SW 1271 (cell line): ENCODE data around the gene SH3GL2.
"Not testable (repeated sequence)": the region's sequence is repeated elsewhere in the genome, so short reads cannot be mapped to it uniquely, and the experiment has no call there.

Experiments
- DNase-seq, 2 experiments: peaks; one replicate each; lab custom pipeline; 2025; lab: John Stamatoyannopoulos, UW

Gene SH3GL2

DNA sequence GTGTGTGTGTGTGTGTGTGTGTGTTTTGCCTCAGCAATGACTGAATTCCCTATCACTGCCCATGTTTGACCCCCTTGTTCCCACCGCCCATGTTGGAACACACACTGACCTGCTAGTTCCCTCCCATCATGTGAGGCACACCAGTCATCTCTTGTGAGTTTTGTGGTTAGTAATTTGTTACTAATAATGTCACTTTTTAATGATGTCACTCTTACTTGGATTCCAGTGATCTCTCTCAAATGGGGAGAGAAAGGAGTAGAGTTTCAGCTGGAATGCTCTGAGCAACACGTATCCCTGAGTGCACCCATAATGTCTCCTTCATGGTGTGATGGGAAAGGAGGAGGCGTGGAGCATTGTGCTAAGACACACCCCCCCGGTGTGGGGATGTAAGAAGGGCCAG is 172.6 kb downstream of the SH3GL2 start:
- no peak for DNase-seq

DNA sequence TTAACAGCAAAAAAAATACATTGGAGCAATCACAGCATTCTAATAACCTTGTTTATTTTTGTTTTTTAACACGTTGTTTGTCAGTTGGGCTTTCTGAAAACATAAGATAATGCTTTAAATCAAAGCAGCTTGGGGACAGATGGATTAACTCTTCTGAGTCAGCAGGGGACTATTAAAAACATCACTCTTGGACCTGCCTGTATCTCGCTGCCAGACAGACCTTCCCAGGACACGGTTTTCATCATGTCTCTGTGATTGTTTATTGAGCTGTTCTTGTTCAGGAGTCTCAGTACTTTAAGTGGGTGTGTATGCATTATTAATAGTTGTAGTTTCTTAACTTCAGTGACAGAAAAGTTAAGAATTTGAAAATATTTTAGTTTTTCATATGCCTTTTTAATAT is 173.2 kb downstream of the SH3GL2 start:
- no peak for DNase-seq

DNA sequence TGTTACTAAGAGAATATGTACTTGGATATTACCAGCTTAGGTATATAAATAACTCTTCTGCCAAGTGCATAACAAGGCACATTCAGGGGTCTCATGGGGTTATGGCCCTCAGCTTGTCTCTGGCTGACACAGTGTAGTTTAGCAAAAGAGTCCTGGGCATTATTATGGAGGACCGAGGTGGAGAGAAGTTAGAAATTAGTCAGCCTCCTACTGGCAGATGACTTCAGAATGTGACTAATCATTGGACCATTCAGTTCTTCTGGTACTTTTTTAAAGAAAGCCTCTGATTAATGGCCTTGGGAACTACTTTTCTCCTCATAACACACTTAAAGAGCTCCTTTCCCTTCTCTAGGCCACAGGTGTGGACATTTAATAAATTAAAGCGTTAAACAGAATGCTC is 178.9 kb downstream of the SH3GL2 start:
- no peak for DNase-seq

DNA sequence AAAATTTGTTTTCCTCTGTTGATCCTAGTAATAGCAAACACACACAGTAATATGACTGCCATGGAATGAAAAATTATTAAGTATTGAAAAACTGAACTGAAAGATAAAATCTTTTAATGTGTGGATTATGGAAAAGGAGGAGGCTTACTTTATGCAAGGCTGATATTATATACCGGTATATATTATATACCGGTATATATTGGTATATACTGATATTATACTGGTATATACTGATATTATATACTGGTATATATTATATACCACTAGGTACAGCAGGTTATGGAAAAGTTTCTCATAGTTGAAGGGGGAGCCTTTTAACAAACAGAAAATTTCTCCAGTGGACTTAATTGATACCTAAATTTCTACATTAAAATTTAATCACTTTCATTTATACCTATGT is 181.4 kb downstream of the SH3GL2 start:
- no peak for DNase-seq

DNA sequence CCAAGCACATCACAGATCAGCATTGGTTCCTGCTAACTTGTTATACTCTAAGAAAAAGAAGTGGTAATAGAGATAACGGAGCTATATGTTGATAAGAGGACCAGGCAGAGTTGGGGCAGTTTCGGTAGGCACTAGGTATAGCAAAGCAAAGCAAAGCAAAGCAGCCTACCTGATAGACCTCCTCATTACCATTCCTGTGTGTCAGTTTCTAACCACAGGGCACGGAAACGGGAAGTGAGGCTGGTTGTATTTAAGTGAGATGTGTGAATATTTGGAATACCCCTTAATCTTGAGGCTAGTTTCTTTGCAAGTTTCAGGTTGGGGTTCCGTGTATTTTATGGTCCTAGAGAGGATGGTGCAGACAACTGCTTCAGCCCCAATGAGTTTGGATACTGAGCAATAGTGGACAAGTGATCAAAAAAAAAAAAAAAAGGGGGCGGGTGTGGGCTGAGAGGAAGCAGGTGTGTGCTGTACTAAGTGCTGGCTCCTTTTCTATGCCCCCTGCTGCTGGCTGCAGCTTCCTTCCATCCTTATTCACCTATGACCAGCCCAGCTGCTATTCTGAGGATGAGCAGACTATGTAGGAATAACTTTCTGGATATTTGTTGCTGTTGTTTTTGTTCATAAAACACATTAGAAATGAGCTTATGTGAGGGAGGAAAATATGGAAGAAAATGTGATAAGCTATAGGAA is 183.3 kb downstream of the SH3GL2 start:
- no peak for DNase-seq

DNA sequence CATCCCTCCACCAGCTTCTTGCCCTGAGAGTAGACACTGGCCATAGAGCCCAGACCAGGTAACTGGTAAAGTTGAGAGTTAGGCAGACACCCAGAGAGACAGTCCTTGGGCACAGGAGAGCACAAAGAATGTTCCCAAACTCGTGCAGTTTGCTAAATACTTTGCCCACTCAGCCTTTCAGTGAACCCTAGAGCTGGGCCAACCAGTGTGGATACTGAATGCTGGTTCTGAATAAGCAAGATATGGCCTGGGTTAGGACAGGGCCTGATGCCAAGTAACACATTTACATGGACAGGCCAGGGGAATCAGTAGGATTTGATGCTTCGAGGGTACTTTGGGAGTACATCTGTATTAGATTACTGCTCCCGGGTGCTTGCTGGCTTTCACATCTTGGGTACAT is 185.4 kb downstream of the SH3GL2 start:
- no peak for DNase-seq

DNA sequence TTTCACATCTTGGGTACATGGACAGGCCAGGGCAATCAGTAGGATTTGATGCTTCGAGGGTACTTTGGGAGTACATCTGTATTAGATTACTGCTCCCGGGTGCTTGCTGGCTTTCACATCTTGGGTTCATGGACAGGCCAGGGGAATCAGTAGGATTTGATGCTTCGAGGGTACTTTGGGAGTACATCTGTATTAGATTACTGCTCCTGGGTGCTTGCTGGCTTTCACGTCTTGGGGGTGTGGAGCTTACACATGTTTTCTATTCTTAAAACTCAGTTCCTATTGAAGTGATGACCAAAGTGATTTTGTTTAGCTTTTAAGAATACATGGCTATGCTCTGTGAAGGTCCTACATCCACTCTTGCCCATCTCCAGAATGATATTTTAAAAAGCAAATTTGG is 186.3 kb downstream of the SH3GL2 start:
- DNase-seq = not testable (repeated sequence)

DNA sequence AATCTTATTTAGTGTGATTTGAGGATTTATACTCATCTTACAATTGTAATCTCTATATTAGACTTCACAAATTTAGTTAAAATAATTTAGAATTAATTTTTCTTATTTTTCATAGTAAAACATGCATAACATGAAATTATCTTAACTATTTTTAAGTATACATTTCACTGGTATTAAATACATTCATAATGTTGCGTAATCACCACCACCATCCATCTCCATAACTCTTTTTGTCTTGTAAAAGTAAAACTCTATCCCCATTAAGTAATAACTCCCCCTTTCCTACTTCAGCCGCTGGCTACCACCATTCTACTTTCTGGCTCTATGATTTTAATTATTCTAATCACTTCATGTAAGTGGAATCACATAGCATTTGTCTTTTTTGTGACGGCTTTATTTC is 193.4 kb downstream of the SH3GL2 start:
- no peak for DNase-seq

DNA sequence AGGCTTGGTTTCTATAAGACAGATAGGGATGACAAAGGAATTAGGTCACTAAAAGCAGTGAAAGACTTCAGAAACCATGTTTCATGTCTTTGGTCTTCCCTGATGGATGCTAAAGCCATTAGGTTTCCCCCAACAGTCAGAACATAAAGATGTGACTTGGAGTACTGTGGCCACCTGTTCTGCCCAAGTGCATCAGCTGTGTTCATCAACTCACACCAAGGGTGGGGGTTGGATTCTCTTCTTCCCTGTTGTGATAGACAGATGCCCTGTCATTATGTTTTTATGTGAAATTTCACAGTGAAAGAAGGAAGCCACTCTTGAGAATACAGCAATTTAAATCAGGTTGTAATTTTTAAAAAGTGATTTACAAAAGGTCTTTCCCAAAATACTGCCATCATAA is 196.8 kb downstream of the SH3GL2 start:
- DNase-seq = no peak

DNA sequence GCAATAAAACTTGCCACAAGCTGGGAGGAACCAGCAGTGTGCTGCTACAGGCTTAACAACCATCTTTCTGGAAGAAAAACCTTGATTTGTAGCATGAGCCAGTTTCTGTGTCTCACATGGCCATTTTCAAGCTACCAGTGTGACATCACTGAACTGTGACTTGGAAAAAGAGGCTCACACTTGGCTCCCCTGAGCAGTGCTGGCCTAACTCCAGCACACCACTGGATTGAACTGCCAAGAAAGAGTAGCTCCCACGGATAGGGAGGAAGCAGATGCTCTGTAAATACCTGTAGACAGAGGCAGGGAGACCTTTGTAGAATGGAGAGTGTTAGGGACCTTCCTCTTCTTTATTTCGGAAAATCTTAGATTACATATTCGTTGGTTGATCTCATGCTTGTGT is 197.9 kb downstream of the SH3GL2 start:
- DNase-seq = no peak

DNA sequence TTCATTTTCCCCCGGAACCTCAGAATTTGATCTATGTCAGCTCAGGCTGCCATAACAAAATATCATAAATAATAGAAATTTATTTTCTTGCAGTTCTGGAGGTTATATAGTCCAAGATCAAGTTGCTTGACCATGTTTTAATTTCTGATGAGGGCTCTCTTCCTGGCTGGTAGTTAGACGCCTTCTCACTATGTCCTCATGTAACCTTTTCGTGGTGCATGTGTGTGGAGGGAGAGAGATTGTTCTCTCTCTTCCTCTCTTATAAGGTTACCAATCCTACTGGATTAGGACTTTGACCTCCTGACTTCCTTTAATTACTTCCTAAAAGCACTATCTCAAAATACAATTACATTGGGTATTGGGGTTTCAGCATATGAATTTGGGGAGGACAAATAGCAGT is 198.6 kb downstream of the SH3GL2 start:
- no peak for DNase-seq

DNA sequence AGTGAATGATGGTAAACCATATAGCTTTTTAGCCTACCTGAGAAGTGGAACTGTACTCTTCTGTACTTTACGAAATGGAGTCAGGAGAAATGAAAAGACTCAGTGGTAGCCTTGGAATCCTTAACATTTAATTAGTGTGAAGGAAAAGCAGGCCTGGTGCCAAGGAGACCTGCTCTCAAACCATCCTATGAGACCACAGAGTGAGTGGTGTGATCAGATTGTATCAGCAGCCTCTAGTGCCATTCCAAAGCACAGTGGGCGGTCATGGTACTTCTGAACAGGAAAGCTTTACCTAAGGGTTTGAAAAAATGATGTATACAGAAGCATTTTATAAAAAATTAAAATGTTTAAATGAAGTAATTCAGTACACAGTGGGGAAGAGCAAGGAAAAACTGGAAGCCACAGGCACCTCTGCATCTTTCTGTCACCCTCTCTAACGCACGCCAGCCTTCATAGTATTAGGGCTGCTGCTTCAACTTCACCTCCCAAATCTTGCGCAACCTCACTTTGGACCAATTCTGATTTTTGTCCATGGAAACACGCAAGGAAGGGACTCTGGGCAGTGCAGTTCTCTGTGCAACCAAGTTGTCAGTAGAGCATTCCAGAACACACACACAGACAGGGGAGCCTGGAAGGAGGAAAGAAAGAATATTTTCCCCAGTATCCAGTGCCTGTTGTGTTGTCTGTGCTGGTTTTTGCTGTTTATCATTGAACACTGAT is 203.7 kb downstream of the SH3GL2 start:
- no peak for DNase-seq

DNA sequence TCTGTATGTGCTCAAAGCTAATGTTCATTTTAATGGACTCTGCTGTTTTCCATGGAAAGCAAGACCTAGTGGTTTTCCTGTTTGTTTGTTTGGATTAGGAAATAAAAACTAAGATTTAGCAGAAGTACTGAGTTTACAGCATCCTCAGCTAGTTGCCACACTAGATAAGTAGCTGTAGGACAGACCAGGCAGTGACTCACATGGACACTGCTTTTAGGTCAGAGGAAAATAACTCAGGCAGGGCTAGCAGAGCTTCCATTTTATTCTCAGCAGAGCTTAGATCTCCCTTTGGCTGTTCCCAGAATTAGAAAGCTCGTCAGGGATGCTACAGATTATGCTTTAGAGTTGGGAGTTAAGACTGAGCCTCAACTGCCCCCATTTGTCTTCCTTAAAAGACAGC is 204.4 kb downstream of the SH3GL2 start:
- no peak for DNase-seq

DNA sequence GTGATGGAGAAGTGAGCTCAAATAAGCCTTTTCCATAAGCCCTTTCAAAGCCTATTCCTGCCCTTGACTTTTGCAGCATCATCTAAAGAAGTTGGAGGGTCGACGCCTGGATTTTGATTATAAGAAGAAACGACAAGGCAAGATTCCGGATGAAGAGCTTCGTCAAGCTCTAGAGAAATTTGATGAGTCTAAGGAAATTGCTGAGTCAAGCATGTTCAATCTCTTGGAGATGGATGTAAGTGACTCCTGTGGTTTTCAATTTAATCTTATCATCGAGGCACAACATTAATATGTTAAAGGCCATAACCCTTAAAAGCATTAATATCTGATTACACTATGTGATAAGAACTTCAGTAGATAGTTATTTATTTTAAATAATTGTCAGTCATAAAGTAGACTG is 210.4 kb downstream of the SH3GL2 start:
- no peak for DNase-seq

DNA sequence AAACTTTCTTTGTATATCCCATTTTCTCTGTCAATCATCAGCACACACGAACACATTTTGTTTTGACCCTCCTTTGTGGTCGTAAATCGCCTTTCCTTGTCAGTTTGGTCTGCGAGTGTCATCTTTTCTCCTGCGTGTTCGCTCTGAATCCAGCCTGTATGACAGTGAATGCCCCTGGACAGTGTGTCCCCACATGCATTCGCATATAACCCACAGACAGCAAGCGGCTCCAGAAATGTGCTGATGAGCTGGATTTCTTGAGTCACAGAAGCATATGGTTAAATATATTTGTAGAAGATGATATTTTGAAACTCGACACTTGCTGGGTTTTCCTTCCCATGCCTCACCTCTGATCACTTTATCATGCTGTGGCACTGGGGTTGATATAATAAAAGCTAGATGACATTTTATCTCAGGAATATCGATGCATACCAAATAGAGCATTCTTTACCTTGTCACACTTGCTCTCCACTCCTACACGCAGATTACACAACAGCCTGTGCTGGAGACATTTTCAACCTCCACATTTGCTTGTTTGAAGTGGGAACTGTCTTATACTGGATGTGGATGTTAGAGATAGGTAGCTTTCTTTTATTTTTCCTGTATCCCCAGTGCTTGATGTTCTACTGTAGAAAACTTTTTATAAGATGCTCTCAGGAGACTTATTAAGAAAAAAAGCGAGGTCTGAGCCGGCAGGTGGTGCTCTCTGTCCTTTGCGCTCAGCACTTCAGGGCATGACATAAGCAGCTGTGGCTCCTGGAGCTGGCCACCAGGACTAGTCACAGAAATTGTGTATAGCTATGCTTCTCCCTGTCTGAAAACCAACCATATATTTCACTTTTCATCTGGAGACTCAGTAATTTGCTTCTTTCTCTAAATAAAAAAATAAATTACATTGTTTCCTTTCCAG is 215.1 kb downstream of the SH3GL2 start:
- no peak for DNase-seq

DNA sequence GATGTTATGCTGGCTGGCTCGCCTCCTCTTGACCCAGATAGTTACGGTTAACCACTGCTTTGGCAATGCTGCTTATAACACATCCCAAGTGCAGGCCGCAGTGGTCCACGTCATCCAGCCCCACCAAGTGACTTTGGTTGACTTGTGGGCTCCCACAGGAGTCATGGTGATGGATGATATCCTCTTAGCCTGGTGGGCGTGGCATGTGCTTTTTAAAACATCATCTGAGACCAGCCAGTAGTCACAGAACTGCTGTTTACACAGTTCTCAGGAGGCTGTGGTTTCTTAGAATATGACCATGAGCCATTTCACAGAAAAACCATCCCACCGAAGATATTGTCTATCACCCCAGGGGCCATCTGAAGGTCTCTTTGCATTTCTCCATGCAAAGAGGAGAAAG is 216.9 kb downstream of the SH3GL2 start:
- DNase-seq = no peak

DNA sequence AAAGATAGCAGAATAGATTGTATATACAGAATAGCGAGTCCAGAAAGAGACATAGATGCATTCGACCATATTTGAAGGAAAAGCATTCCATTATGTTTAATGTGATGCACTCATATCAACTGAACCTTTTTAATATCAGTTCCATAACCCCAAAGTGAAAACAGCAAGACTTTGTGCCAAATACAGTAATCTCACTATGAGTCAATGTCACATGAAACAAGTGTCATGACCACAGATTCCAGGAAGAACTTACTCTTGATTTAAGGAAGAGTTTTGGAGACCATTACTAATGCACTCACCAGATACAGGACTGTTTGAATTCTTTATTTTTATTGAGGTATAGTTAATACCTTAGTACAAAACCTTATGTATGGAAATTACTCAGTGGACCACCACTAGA is 220.5 kb downstream of the SH3GL2 start:
- DNase-seq = no peak

DNA sequence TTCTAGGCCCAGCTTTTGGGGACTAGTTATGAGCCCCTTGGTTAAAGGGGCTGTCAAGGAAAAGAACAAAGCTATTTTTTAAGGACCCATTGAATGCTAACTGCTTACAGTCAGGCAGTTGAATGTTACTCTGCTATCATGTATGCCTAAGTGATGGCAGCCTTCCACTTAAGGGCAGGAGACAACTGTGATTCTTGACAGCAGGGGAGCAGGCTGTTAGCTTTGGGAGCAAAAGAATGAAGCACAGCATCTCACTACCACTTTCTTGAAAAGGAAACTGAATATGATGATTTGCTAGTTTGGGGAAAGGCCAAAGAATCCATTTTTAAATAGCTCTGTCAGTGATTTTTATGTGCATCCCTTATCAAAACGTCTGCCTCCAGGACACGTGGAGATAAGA is 221.6 kb downstream of the SH3GL2 start:
- no peak for DNase-seq

DNA sequence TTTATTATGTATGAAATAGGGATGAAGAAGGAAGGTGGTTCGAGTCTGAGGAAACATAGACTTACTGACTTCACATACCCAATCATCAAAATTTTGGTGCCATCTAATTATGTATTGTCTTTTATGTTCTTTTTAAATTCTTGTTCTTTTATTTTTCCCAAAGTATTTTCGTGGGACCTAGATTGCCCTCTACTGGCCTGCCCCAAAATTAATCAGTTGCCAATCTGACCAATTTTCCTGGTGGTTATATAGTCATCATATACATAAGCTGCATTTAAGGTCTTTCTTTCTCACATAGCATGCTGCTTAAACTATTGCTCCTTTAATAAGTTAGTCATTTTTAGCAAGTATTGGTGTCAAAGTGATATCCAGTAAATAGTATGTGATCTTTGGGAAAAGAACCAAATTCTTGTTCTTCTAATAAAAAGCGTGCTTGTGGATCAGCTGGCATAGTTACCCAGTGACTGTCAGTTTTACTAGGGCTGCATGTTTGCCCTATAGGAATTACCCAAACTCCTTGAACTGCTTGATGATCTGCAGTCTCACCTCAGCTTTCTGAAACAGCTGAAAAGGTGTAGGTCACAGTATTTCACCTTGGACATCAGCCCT is 223.5 kb downstream of the SH3GL2 start:
- DNase-seq = no peak

DNA sequence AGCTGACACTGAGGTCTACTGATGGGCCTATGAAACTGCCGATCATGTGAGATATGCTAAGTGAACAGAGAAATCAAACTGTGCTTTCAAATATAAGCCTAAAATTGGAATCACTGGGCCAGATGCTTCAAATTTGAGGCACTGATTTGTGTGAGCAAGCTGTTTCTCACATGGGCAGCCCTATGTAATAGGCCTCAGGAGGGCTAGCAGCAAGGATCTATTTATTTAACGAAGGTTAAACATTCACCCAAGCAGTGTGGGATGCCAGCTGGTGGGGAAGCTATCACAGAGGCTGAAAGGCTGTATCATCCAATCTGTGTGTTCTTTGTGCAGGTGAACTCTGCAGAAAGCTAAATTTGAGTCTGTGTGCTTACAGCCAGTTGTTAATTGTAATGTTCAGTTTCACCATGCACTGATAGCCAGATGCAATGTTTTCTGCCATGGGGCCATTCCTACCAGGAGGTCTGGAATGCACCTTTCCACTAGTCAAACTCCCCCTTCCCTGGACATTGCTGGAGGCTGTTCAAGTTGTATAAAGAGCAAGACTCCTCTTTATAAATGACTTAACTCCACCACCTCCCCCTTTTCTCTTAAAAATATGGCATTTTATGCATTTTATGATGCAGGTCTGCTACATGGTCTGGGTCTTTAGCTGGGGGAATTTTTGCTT is 228.9 kb downstream of the SH3GL2 start:
- DNase-seq = no peak

DNA sequence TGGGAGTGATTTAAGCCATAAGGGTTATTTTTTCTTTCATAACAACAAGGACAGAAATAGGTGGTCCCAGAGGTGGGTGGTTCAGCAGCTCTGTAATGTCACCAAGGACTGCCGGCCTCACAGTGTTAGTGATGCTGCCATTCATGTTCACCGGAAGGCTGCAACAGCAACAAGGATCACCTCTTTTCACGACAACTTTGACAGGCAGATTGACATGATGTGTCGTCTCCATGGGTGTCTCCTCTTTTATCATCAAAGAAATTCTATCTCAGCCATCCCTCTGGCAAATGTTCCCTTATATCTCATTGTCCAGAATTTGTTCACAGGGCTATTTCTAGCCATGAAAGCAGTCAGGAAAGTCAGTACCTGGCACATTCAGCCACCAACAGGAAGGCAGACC is 231.5 kb downstream of the SH3GL2 start:
- DNase-seq = no peak
